Measurements from ENCODE around the gene PRMT1. TPM values are rescaled to one million over a fixed set of nuclear protein-coding genes. Genes with fewer than 3 reads are reported as not detected.

Gene PRMT1
- total and polyA plus RNA-seq, 12 donors: 80.4 to 262 (median 160) TPM

- Histone ChIP-seq H3K9me3 (replicated peaks in 1 of 3) (no peaks in the 10 kb centered on the region), H3K27me3 (no peaks in the 10 kb centered on the region), H3K27ac (no peak overlapping the region), H3K4me1 (replicated peaks in 1 of 2) (peaks cover 7 to 12% of the 10 kb centered on the region in 2 donors), H3K4me3 (no peak overlapping the region), H3K36me3 (replicated peaks in 1 of 2) (peaks cover 0 to 67% of the 10 kb centered on the region in 2 donors)
- WGBS, 4 donors: 90 to 95% (median 93%) methylated on average over 7 to 15 of the region's 15 CpGs
- intact Hi-C loops (cut with DNase I): no loop called here
- no peak for DNase-seq
- TF ChIP-seq POLR2A (IDR thresholded peaks at IDR 0.05) (no peak), CTCF (IDR thresholded peaks at IDR 0.05) (no peak)
These were observed 16.6 kb upstream of the PRMT1 start for GRCh38 chr19:49660338-49660961.

GRCh38 chr19:49662011-49662410, 15.1 kb upstream of the PRMT1 start:
- H3K4me3 ChIP-seq: no peak overlapping the region
- no peaks in the 10 kb centered on the region for H3K9me3 ChIP-seq (replicated peaks in 1 of 3)
- 80 to 94% (median 94%) methylated on average over 8 to 16 of the region's 16 CpGs; no CpG with 5 or more reads in 1 of the 4 donors for WGBS, 4 donors
- no peak for DNase-seq
- H3K27ac ChIP-seq: no peak overlapping the region
- TF ChIP-seq POLR2A (IDR thresholded peaks at IDR 0.05): no peak
- no peak for TF ChIP-seq CTCF (IDR thresholded peaks at IDR 0.05)
- H3K36me3 ChIP-seq (replicated peaks in 1 of 2): peaks cover 0 to 52% of the 10 kb centered on the region in 2 donors
- H3K4me1 ChIP-seq (replicated peaks in 1 of 2): peaks cover 14 to 17% of the 10 kb centered on the region in 2 donors
- H3K27me3 ChIP-seq: no peaks in the 10 kb centered on the region
- intact Hi-C loops (cut with DNase I): no loop called here

GRCh38 chr19:49663224-49663623, 13.8 kb upstream of the PRMT1 start:
- WGBS, 4 donors: 86 to 94% (median 91%) methylated on average over 12 of the region's 12 CpGs
- Histone ChIP-seq H3K4me3 (no peak overlapping the region), H3K4me1 (replicated peaks in 1 of 2) (peaks cover 14 to 17% of the 10 kb centered on the region in 2 donors), H3K27me3 (no peaks in the 10 kb centered on the region), H3K9me3 (replicated peaks in 1 of 3) (no peaks in the 10 kb centered on the region), H3K27ac (no peak overlapping the region), H3K36me3 (replicated peaks in 1 of 2) (peaks cover 0 to 40% of the 10 kb centered on the region in 2 donors)
- no peak for TF ChIP-seq CTCF (IDR thresholded peaks at IDR 0.05)
- intact Hi-C loops (cut with DNase I): no loop called here
- no peak for DNase-seq

GRCh38 chr19:49664171-49665035, 12.7 kb upstream of the PRMT1 start:
- DNase-seq: peak; percentile 89 to 94 (median 92)
- H3K27ac ChIP-seq: peak overlapping the region; percentile 72 to 92 (median 86)
- TF ChIP-seq POLR2A (IDR thresholded peaks at IDR 0.05) (peak in 1 of 2 donors; percentile 58), CTCF (IDR thresholded peaks at IDR 0.05) (peak in 5 of 6 experiments; percentile 6 to 52 (median 31))
- intact Hi-C loops (cut with DNase I): no loop called here
- WGBS, 4 donors: 0 to 2% (median 0%) methylated on average over 24 to 53 of the region's 53 CpGs
- no peaks in the 10 kb centered on the region for H3K9me3 ChIP-seq (replicated peaks in 1 of 3)
- H3K4me3 ChIP-seq: peak overlapping the region in 3 of 4 donors; percentile 53 to 69 (median 61)
- peaks cover 14 to 17% of the 10 kb centered on the region in 2 donors for H3K4me1 ChIP-seq (replicated peaks in 1 of 2)
- no peaks in the 10 kb centered on the region for H3K27me3 ChIP-seq
- peaks cover 0 to 30% of the 10 kb centered on the region in 2 donors for H3K36me3 ChIP-seq (replicated peaks in 1 of 2)
